Right lobe of liver (tissue), 6 donors: ENCODE data around the gene TRIP6. TPM values are rescaled to one million over a fixed set of nuclear protein-coding genes. Genes with fewer than 3 reads are reported as not detected.
A peak's percentile ranks its signal among the peaks of the same experiment; 100 is the strongest.

Experiments
- ATAC-seq, 4 donors: fragments of 200-7000 bp; cut with Tn5 transposase; one replicate each; pipeline ENCODE4 v1.9.1; 2020; ENCODE audit warnings: mild to moderate bottlenecking in 4 of 4, moderate library complexity in 4 of 4
- DNase-seq, 3 donors: peaks; one replicate each; pipeline ENCODE4 v3.0.0-alpha.2; 2020
- H3K27ac ChIP-seq, 3 donors: fragments of 200-600 bp; one replicate each; pipeline ENCODE4 v1.8.0; 2022
- H3K27me3 ChIP-seq, 2 donors: fragments of 200-600 bp; one replicate each; pipeline ENCODE4 v1.8.0; 2022
- H3K36me3 ChIP-seq, 4 donors: fragments of 200-600 bp; sonication (generic) in 1 of 4; one replicate each; pipeline versions ENCODE4 v1.5.1 to v1.8.0; 2017 to 2022; ENCODE audit warnings: control low read depth in 1 of 4
- H3K4me1 ChIP-seq, 4 donors: fragments of 200-600 bp; sonication (generic) in 1 of 4; one replicate each; pipeline versions ENCODE4 v1.5.1 to v1.8.0; 2017 to 2022; ENCODE audit warnings: control low read depth in 1 of 4
- H3K4me3 ChIP-seq, 3 donors: fragments of 200-600 bp; one replicate each; pipeline ENCODE4 v1.8.0; 2022
- H3K9me3 ChIP-seq, 4 donors: fragments of 200-600 bp; sonication (generic) in 1 of 4; one replicate each; pipeline versions ENCODE4 v1.5.1 to v1.8.0; 2017 to 2022; ENCODE audit warnings: control low read depth in 1 of 4
- POLR2A ChIP-seq: fragments of 450-650 bp; IDR thresholded peaks from one replicate; pipeline ENCODE4 v1.6.1; 2017; ENCODE audit warnings: antibody characterized with exemption, mild to moderate bottlenecking
- WGBS: methylation state at CpG from one replicate; pipeline ENCODE4 v1.1.6; 2018; ENCODE audit warnings: low coverage, low lambda C conversion rate; ENCODE audit not compliant: insufficient coverage; ENCODE audit errors: missing lambda C conversion rate; 5-methylcytosine and 5-hydroxymethylcytosine counted together
- intact Hi-C, 2 donors: fragments of 100-400 bp; cut with DNase I; formaldehyde crosslinking; loops; one replicate each; pipeline versions ENCODE4 v1.11.2 to v1.14.1; 2022
- total RNA-seq, 6 experiments: library from RNA; depleted of rRNA in 2 of 6; stranded (reverse); fragments of >200 nt in 2 of 6; fragmentation: NEBNext Ultra II Directional in 3 of 6; extraction: Animal tissue kit (Norgen Biotek cat#: 25700) in 3 of 6; gene quantifications; one replicate each; pipeline versions ENCODE4 v1.1.0 to v1.2.4, GENCODE V29; 2016 to 2023
- TF ChIP-seq, protein P1 (sequence below), 4 donors: fragments of 200-600 bp in 3 of 4; fragments of 450-650 bp in 1 of 4; IDR thresholded peaks; one replicate each; pipeline versions ENCODE4 v1.5.1 to v1.8.0; 2016 to 2022; ENCODE audit warnings: antibody characterized with exemption in 4 of 4, mild to moderate bottlenecking in 2 of 4
- donor health status: DM: no; HTN: yes; CAD: no.
- donor health status: DM: no; HTN: no; CAD: no.
- donor health status: DM: no; HTN: no; CAD: no.
- donor health status: DM: no; HTN: yes; CAD: no.
- donor health status: DM: no; HTN: yes; CAD: no.

TRIP6 gene
- total RNA-seq, 6 experiments from 2014 or later = 21.4 to 58.6 (median 43.2) TPM

DNA sequence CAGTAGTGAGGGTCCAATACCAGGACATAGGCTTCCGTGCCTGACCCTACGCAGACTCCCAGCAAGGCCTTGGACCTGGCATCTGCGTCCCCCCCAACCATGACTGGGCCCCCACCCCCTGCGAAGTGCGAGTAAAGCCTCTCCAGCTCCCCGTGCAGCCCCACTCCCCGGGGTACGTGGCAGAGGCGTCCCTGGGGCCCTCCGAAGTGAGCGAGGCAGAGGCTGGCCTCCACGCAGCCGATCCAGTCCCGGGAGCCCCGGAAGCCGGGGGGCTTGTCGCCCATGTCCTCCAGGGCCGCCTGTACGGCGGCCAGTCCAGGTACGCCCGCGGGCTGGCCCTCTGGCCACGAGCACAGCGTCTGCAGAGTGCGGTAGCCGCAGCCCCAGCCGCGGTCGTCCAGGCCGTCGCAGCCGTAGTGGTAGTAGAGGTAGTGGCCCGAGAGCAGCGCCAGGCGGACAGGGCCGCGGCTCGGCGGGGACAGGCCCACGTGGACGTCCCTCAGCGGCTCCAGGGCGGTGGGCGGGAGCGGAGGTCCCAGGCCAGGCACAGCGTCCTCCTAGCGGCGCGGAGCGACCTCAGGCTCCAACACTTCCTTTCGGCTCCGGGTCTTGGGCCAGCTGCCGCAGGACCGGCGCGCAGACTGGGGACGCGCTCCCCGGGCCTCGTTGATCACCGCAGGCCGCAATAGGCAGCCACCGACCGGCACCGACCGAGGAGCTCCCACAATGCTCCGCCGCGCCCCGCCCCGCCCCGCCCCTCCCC lies 22.0 kb downstream of the TRIP6 start, which contains the start of gene UFSP1:
Gene UFSP1 (minus strand): TSS at position 728 of the 763 bp plus-strand sequence. CDS start 444 bp downstream, at position 284.
- Histone ChIP-seq H3K27ac (peak within 1 kb of the TSS; percentile 65 to 77 (median 77)), H3K4me1 (peaks cover 0 to 15% (median 8%) of the 10 kb centered on the region in 4 donors), H3K36me3 (peaks cover 0 to 46% (median 17%) of the 10 kb centered on the region in 4 donors), H3K27me3 (no peaks in the 10 kb centered on the region), H3K4me3 (peak within 1 kb of the TSS; percentile 77 to 84 (median 82)), H3K9me3 (no peaks in the 10 kb centered on the region)
- WGBS = no CpG with 5 or more reads among the region's 73 CpGs
- intact Hi-C loops = no loop called here
- DNase-seq (no peak), ATAC-seq (peak; percentile 48 to 68 (median 65))
- TF ChIP-seq, protein P1, sequence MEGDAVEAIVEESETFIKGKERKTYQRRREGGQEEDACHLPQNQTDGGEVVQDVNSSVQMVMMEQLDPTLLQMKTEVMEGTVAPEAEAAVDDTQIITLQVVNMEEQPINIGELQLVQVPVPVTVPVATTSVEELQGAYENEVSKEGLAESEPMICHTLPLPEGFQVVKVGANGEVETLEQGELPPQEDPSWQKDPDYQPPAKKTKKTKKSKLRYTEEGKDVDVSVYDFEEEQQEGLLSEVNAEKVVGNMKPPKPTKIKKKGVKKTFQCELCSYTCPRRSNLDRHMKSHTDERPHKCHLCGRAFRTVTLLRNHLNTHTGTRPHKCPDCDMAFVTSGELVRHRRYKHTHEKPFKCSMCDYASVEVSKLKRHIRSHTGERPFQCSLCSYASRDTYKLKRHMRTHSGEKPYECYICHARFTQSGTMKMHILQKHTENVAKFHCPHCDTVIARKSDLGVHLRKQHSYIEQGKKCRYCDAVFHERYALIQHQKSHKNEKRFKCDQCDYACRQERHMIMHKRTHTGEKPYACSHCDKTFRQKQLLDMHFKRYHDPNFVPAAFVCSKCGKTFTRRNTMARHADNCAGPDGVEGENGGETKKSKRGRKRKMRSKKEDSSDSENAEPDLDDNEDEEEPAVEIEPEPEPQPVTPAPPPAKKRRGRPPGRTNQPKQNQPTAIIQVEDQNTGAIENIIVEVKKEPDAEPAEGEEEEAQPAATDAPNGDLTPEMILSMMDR (IDR thresholded peaks at IDR 0.05) = peak in 1 of 4 donors; percentile 11
- peak; percentile 58 for TF ChIP-seq POLR2A

DNA sequence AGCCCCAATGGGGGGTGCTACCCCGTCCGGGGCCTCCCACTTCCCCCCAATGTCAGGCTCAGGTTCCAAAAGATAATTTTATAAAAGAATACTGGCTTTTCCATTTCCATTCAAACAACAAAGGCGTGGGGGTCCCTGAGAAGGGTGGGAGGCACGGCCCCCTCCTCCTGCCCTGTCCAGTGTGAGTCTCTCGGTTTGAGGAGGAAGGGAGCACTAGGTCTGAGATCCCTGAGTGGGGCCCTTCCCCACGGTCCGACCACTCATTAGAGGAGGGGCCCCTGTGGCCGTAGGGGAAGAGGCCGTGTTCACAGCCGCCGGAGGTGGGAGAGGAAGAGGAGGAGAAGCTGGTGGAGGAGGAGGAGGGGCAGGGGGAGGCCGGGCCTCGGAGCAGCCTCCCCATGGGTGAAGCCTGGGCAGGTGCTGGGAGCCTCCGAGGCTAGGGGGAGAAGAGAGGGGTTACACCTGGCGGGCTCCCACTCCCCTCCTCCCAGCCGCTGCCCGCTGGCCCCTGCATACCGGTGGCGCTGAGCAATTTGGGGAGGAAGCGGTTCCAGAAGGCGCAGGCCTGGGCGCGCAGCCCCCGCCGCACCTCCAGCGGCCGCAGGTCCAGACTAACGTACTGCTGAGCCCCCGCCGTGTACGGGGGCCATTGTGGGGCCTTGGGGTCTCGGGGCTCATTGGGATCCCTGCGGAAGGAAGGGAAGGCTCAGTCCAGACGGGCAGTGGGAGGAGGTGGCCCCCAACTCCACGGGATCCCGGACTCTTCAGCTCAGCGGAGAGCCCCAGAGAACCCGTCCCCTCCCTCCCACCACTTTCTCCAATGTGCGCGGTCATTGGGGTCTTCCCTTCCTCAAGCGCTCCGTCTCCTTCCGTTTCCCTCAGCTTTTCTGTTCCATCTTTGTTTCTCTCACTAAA lies 23.7 kb downstream of the TRIP6 start:
- Histone ChIP-seq H3K9me3 (no peaks in the 10 kb centered on the region), H3K4me1 (peaks cover 0 to 21% (median 9%) of the 10 kb centered on the region in 4 donors), H3K27me3 (no peaks in the 10 kb centered on the region), H3K36me3 (peaks cover 0 to 28% (median 8%) of the 10 kb centered on the region in 4 donors), H3K27ac (peak overlapping the region; percentile 40 to 77 (median 44)), H3K4me3 (peak overlapping the region in 2 of 3 donors; percentile 77 to 84)
- intact Hi-C loops = loop anchor here (5.0 kb wide), 1 partner anchor 171 kb away; no protein-coding TSS in a partner anchor
- WGBS = 42% methylated on average over 13 of the region's 43 CpGs
- no peak for ATAC-seq
- no peak for TF ChIP-seq POLR2A
- TF ChIP-seq, protein P1 (IDR thresholded peaks at IDR 0.05) = no peak
- no peak for DNase-seq

DNA sequence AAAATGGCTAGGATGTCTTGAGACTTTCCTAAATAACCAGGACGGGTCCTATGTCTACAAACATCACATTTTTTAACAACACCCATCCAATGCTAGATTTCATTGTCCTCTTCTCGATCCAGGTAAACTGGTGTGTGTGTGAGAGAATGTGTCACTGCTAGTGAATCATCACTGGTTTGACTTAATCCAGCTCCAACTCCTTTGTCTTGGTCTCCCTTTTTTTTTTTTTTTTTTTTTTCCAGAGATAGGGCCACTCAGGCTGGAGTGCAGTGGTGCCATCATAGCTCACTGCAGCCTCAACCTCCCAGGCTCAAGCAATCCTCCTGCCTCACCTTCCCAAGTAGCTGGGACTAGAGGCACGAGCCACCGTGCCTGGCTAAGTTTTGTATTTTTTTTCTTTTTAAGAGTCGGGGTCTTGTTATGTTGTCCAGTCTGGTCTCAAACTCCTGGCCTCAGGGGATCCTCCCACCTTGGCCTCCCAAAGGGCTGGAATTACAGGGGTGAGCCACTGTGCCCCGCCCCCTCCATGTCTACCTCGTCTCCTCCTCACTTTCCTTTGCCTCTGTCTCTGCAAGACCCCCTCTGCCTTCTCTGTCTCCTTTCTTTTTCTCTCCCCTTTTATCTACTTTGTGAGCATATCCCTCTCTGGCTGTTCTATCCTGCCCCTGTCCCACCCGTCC lies 24.5 kb downstream of the TRIP6 start:
- Histone ChIP-seq H3K4me3 (no peak overlapping the region), H3K27me3 (no peaks in the 10 kb centered on the region), H3K9me3 (no peaks in the 10 kb centered on the region), H3K27ac (no peak overlapping the region), H3K36me3 (peaks cover 0 to 20% (median 4%) of the 10 kb centered on the region in 4 donors), H3K4me1 (peaks cover 0 to 25% (median 11%) of the 10 kb centered on the region in 4 donors)
- DNase-seq (no peak), ATAC-seq (no peak)
- TF ChIP-seq POLR2A = no peak
- TF ChIP-seq, protein P1 (IDR thresholded peaks at IDR 0.05) = no peak
- WGBS = 56% methylated on average over 5 of the region's 8 CpGs
- intact Hi-C loops = loop anchor here (5.0 kb wide), 1 partner anchor 171 kb away; no protein-coding TSS in a partner anchor
